HepG2 (cell line): Measurements from ENCODE around the gene AMOTL1. TPM values are rescaled to one million over a fixed set of nuclear protein-coding genes. Genes with fewer than 3 reads are reported as not detected.

Experiments used
- ATAC-seq: fragments of 200-7000 bp; cut with Tn5 transposase; 3 replicates; pipeline ENCODE4 v1.9.1; 2020; ENCODE audit warnings: mild to moderate bottlenecking, moderate library complexity
- BruUV-seq: library from RNA; stranded (reverse); fragments of 400-500 nt; replicated peaks from 2 replicates; lab custom pipeline; 2021; lab: Mats Ljungman, UMichigan
- CTCF ChIA-PET: fragments of 300-600 bp; formaldehyde crosslinking; extraction: SDS; loops from one replicate; lab custom pipeline; 2021; ENCODE audit warnings: low total read pairs, inconsistent platforms, low intra/inter-chr PET ratio; lab: Yijun Ruan, JAX
- POLR2A ChIA-PET: fragments of 350-600 bp; sonication (Branson Sonifier 250); formaldehyde crosslinking; loops from one replicate; lab custom pipeline; 2020; ENCODE audit warnings: antibody characterized with exemption, inconsistent platforms; lab: Yijun Ruan, JAX
- DNase-seq: peaks from one replicate; pipeline ENCODE4 v3.0.0-alpha.2; 2015; ENCODE audit warnings: low spot score
- FAIRE-seq: peaks from 3 replicates; lab custom pipeline; 2011; peaks lifted over from hg19 to GRCh38; lab: Jason Lieb, UNC
- H2AFZ ChIP-seq: one replicate; pipeline ENCODE4 v1.6.1; 2011; ENCODE audit warnings: low read length, inconsistent platforms
- H3K27ac ChIP-seq: fragments of 300-600 bp; 3 replicates; pipeline ENCODE4 v1.8.0; 2011; ENCODE audit warnings: mixed run types, mild to moderate bottlenecking, mixed read lengths, low read length, inconsistent platforms; ENCODE audit not compliant: insufficient read depth; ENCODE audit errors: extremely low read length
- H3K27me3 ChIP-seq, 2 experiments: fragments of 200-600 bp in 1 of 2; 2 replicates in 1 of 2; 3 replicates in 1 of 2; pipeline versions ENCODE4 v1.6.0 to v1.8.0; 2011; ENCODE audit warnings: low read length in 2 of 2, mild to moderate bottlenecking in 2 of 2, moderate library complexity in 2 of 2, inconsistent platforms in 1 of 2; ENCODE audit not compliant: insufficient read depth in 2 of 2, control insufficient read depth in 1 of 2
- H3K36me3 ChIP-seq, 2 experiments: fragments of 200-600 bp in 1 of 2; replicated peaks in 1 of 2; 2 replicates in 1 of 2; 3 replicates in 1 of 2; pipeline versions ENCODE4 v1.5.1 to v1.8.0; 2011; ENCODE audit warnings: low read length in 2 of 2, inconsistent platforms in 1 of 2; ENCODE audit not compliant: insufficient read depth in 2 of 2, control insufficient read depth in 1 of 2
- H3K4me1 ChIP-seq: 2 replicates; pipeline ENCODE4 v1.5.1; 2012; ENCODE audit warnings: low read length, inconsistent platforms; ENCODE audit not compliant: insufficient read depth
- H3K4me2 ChIP-seq: 2 replicates; pipeline ENCODE4 v1.6.0; 2011; ENCODE audit warnings: low read depth, low read length, inconsistent platforms
- H3K4me3 ChIP-seq, 3 experiments: fragments of 200-600 bp in 1 of 3; sonication (generic), shearing (Covaris generic) in 1 of 3; replicated peaks in 1 of 3; 2 replicates each; pipeline ENCODE4 v1.5.1; 2011 to 2016; ENCODE audit warnings: low read length in 3 of 3, inconsistent platforms in 2 of 3, low read depth in 2 of 3, mild to moderate bottlenecking in 2 of 3, control low read depth in 1 of 3, mixed read lengths in 1 of 3; ENCODE audit not compliant: insufficient read depth in 1 of 3
- H3K79me2 ChIP-seq: one replicate; pipeline ENCODE4 v1.6.1; 2011; ENCODE audit warnings: low read length, inconsistent platforms; ENCODE audit not compliant: insufficient read depth
- H3K9ac ChIP-seq: 2 replicates; pipeline ENCODE4 v1.6.0; 2011; ENCODE audit warnings: mild to moderate bottlenecking, low read depth, low read length, inconsistent platforms; ENCODE audit not compliant: insufficient read depth
- H3K9me3 ChIP-seq: 2 replicates; pipeline ENCODE4 v1.5.1; 2012; ENCODE audit warnings: mild to moderate bottlenecking, low read length
- H4K20me1 ChIP-seq: 2 replicates; pipeline ENCODE4 v1.6.0; 2011; ENCODE audit warnings: inconsistent platforms, mild to moderate bottlenecking, low read length, moderate library complexity; ENCODE audit not compliant: insufficient read depth
- CBX1 ChIP-seq: IDR thresholded peaks from one replicate; pipeline ENCODE4 v1.6.1; 2016; ENCODE audit warnings: antibody characterized with exemption, low read depth
- HOXA5 ChIP-seq: sonication (generic); formaldehyde crosslinking; IDR thresholded peaks from 2 replicates; pipeline ENCODE4 v1.4.0; 2020; ENCODE audit warnings: missing genetic modification reagents
- PRDM4 ChIP-seq: sonication (generic); formaldehyde crosslinking; IDR thresholded peaks from 2 replicates; pipeline ENCODE4 v1.9.0; 2021; ENCODE audit warnings: missing genetic modification reagents, borderline replicate concordance
- USF2 ChIP-seq, 2 experiments: sonication (generic) in 1 of 2; formaldehyde crosslinking in 1 of 2; IDR thresholded peaks; 2 replicates each; pipeline versions ENCODE4 v1.5.1 to v1.6.1; 2011 to 2020; ENCODE audit warnings: borderline replicate concordance in 1 of 2, low read depth in 1 of 2, low read length in 1 of 2, mild to moderate bottlenecking in 1 of 2, missing genetic modification reagents in 1 of 2, moderate library complexity in 1 of 2
- ZBTB39 ChIP-seq: sonication (generic); formaldehyde crosslinking; IDR thresholded peaks from 2 replicates; pipeline ENCODE4 v1.5.0; 2020; ENCODE audit warnings: missing genetic modification reagents
- ZFP91 ChIP-seq: sonication (generic); formaldehyde crosslinking; IDR thresholded peaks from 2 replicates; pipeline ENCODE4 v1.9.0; 2022; ENCODE audit warnings: missing genetic modification reagents, mild to moderate bottlenecking, borderline replicate concordance
- ZNF580 ChIP-seq: IDR thresholded peaks from 2 replicates; pipeline ENCODE4 v1.6.1; 2016; ENCODE audit warnings: low read depth, borderline replicate concordance
- ZSCAN30 ChIP-seq: sonication (generic); formaldehyde crosslinking; IDR thresholded peaks from 2 replicates; pipeline ENCODE4 v1.5.0; 2020; ENCODE audit warnings: mild to moderate bottlenecking, missing genetic modification reagents
- WGBS: methylation state at CpG from one replicate; pipeline ENCODE4 v1.1.6; 2017; ENCODE audit warnings: low lambda C conversion rate; 5-methylcytosine and 5-hydroxymethylcytosine counted together
- in situ Hi-C: cut with HindIII; loops from 2 replicates; pipeline ENCODE4 v1.10.0; 2017; ENCODE audit warnings: low pct_unique_long_range_greater_than_20kb; ENCODE audit not compliant: extremely low pct_ligation_motif_present
- intact Hi-C: fragments of 100-400 bp; cut with micrococcal nuclease; formaldehyde crosslinking; loops from one replicate; pipeline ENCODE4 v1.10.0; 2022; ENCODE audit not compliant: unreplicated experiment
- polyA plus RNA-seq, 8 experiments: library from polyadenylated mRNA; depleted of rRNA in 3 of 8; stranded (reverse) in 7 of 8; unstranded in 1 of 8; fragments of >200 nt; fragmentation: Illumina TruSeq in 4 of 8; extraction: Trizol in 4 of 8; gene quantifications; 2 replicates each; pipeline versions ENCODE4 v1.2.1 to v1.2.3, GENCODE V29; 2011 to 2016; ENCODE audit warnings: low read depth in 4 of 8, missing spikeins in 1 of 8, mixed read lengths in 1 of 8; ENCODE audit not compliant: insufficient read depth in 1 of 8
- total RNA-seq, 5 experiments: library from RNA; depleted of rRNA; stranded (reverse); fragments of >200 nt; fragmentation: Illumina TruSeq; extraction: Trizol; gene quantifications; 2 replicates each; pipeline ENCODE4 v1.2.3, GENCODE V29; 2016; ENCODE audit warnings: low read depth in 1 of 5
- TF ChIP-seq, protein P1 (sequence below): sonication (generic); formaldehyde crosslinking; IDR thresholded peaks from 2 replicates; pipeline ENCODE4 v1.9.0; 2021; ENCODE audit warnings: missing genetic modification reagents, mild to moderate bottlenecking, borderline replicate concordance

AMOTL1 gene
- total and polyA plus RNA-seq, 2 of the 13 experiments (the other 11 are each of a cell fraction or from before 2014, with no cell fraction given) = 0.01 to 0.20 TPM

GRCh38 chr11:94871491-94872185 is 103.5 kb downstream of the AMOTL1 start:
- 49% methylated on average over 15 of the region's 15 CpGs for WGBS
- in situ Hi-C loops (no loop called here), intact Hi-C loops (no loop called here)
- Histone ChIP-seq H4K20me1 (no peaks in the 10 kb centered on the region), H3K9ac (no peak overlapping the region), H3K9me3 (no peaks in the 10 kb centered on the region), H2AFZ (no peak overlapping the region), H3K4me3 (no peak overlapping the region), H3K4me2 (no peak overlapping the region), H3K36me3 (no peaks in the 10 kb centered on the region), H3K27me3 (peaks cover 0 to 7% of the 10 kb centered on the region in 2 experiments; a peak in 2 of 5 replicates), H3K27ac (no peak overlapping the region), H3K79me2 (no peaks in the 10 kb centered on the region), H3K4me1 (no peaks in the 10 kb centered on the region)
- FAIRE-seq (no peak), DNase-seq (no peak), ATAC-seq (no peak)
- CTCF ChIA-PET = no interaction called here
- TF ChIP-seq CBX1 = no peak
- TF ChIP-seq, protein P1, sequence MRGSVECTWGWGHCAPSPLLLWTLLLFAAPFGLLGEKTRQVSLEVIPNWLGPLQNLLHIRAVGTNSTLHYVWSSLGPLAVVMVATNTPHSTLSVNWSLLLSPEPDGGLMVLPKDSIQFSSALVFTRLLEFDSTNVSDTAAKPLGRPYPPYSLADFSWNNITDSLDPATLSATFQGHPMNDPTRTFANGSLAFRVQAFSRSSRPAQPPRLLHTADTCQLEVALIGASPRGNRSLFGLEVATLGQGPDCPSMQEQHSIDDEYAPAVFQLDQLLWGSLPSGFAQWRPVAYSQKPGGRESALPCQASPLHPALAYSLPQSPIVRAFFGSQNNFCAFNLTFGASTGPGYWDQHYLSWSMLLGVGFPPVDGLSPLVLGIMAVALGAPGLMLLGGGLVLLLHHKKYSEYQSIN (CRISPR knock-in tag) = no peak
- TF ChIP-seq PRDM4 = no peak
- TF ChIP-seq HOXA5 (CRISPR knock-in tag) = no peak
- TF ChIP-seq USF2 (IDR thresholded peaks at IDR 0.05; ENCODE audit: low read depth, low read length) = no peak
- TF ChIP-seq USF2 (CRISPR knock-in tag; IDR thresholded peaks at IDR 0.05; ENCODE audit: borderline replicate concordance) = no peak
- TF ChIP-seq ZFP91 (CRISPR knock-in tag) = no peak
- no peak for TF ChIP-seq ZSCAN30
- TF ChIP-seq ZBTB39 (CRISPR knock-in tag) = no peak
- no peak for TF ChIP-seq ZNF580 (CRISPR knock-in tag)
- no TSS peak for BruUV-seq
- POLR2A ChIA-PET = no interaction called here
